ENCODE measurements around the gene SLC39A11.

SLC39A11 gene

DNA sequence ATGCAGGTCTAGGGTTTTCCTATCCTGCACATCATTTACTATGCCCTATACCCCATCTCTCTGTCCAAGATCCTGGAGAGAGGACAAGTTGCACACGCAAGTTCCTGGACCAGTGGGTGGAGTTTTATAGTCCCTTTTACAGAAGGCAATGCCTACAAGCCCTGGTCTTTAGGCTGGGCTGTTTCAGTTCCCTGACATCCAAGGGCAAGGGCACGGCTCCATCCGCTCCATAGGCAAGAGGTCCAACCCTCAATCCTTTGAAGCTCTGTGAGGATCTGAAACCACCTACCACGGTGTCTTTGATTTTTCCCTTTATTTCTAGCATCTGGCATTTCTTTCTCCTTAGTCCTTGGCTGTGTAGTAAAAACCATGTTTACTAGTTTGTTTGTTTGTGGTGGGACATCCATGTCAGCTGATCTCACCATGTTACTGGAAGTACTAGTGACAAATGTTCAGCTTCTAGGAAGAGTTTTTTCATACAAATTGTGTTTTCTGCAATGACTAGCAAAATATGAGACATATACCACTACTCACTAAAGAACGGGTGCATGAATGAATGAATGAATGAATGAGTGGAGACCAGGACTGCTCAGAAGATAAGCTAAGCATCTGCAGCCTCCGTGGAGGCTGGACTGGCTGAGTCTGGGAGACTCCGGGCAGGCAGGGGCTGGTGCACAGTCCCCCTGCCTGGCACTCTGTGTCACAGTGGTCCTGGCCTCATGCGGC, 359.4 kb downstream of the SLC39A11 start:
- H3K27me3 ChIP-seq (ENCODE audit: insufficient read depth, low read depth): no peaks in the 10 kb centered on the region
- no peak overlapping the region for H3K4me3 ChIP-seq (IDR thresholded peaks at IDR 0.05; ENCODE audit: insufficient read depth, low read depth, low read length)
- no peaks in the 10 kb centered on the region for H3K4me1 ChIP-seq (ENCODE audit: low read depth, poor library complexity, severe bottlenecking)
- no peak overlapping the region for H3K4me2 ChIP-seq
- H3K27ac ChIP-seq: no peak overlapping the region
- no peak for TF ChIP-seq CTCF (conservative IDR thresholded peaks at IDR 0.05; ENCODE audit: low read depth, low read length)
- no peaks in the 10 kb centered on the region for H3K36me3 ChIP-seq (ENCODE audit: insufficient read depth)
- no peak overlapping the region for H3K9ac ChIP-seq
- H3K79me2 ChIP-seq (ENCODE audit: insufficient read depth, low read depth): no peaks in the 10 kb centered on the region
- no peaks in the 10 kb centered on the region for H4K20me1 ChIP-seq (ENCODE audit: insufficient read depth)
- H2AFZ ChIP-seq (ENCODE audit: low read depth): no peak overlapping the region

- Histone ChIP-seq H3K9ac (no peak overlapping the region), H3K79me2 (ENCODE audit: insufficient read depth, low read depth) (no peaks in the 10 kb centered on the region), H4K20me1 (ENCODE audit: insufficient read depth) (no peaks in the 10 kb centered on the region), H3K4me2 (no peak overlapping the region), H3K4me1 (ENCODE audit: low read depth, poor library complexity, severe bottlenecking) (peaks cover 21% of the 10 kb centered on the region), H3K27me3 (ENCODE audit: insufficient read depth, low read depth) (no peaks in the 10 kb centered on the region), H3K4me3 (IDR thresholded peaks at IDR 0.05; ENCODE audit: insufficient read depth, low read depth, low read length) (no peak overlapping the region), H3K36me3 (ENCODE audit: insufficient read depth) (no peaks in the 10 kb centered on the region), H2AFZ (ENCODE audit: low read depth) (no peak overlapping the region), H3K27ac (no peak overlapping the region)
- no peak for TF ChIP-seq CTCF (conservative IDR thresholded peaks at IDR 0.05; ENCODE audit: low read depth, low read length)
These were observed 362.4 kb downstream of the SLC39A11 start for GRCh38 chr17:72730077-72730476.

DNA sequence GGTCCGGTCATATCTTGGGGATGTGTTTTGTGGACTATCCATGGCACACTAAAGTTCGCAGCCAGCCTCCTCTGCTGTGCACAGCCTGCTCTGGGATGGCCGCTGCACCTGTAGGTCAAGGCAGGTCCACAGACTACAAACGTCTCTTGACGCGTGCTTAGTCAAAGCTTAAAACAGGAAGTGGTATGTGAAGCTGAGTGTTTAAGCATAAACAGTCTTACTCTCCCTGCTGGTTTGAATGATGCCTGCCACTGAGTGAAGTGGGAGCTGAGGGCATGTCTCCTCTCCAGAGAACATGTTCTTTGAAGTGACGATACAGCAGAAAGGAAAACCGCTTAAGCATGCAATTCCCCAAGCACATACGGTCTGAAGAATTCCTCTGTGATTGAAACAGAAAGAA, 365.6 kb downstream of the SLC39A11 start:
- no peaks in the 10 kb centered on the region for H4K20me1 ChIP-seq (ENCODE audit: insufficient read depth)
- no peak for TF ChIP-seq CTCF (conservative IDR thresholded peaks at IDR 0.05; ENCODE audit: low read depth, low read length)
- no peaks in the 10 kb centered on the region for H3K79me2 ChIP-seq (ENCODE audit: insufficient read depth, low read depth)
- H3K4me2 ChIP-seq: peak overlapping the region; percentile 55
- peak overlapping the region; percentile 11; the same call in 1 of the 2 replicates for H3K9ac ChIP-seq
- peak overlapping the region; percentile 17; the same call in 1 of the 2 replicates for H2AFZ ChIP-seq (ENCODE audit: low read depth)
- H3K27me3 ChIP-seq (ENCODE audit: insufficient read depth, low read depth): no peaks in the 10 kb centered on the region
- no peak overlapping the region for H3K4me3 ChIP-seq (IDR thresholded peaks at IDR 0.05; ENCODE audit: insufficient read depth, low read depth, low read length)
- peak overlapping the region; percentile 66 for H3K27ac ChIP-seq
- H3K36me3 ChIP-seq (ENCODE audit: insufficient read depth): no peaks in the 10 kb centered on the region
- H3K4me1 ChIP-seq (ENCODE audit: low read depth, poor library complexity, severe bottlenecking): peaks cover 21% of the 10 kb centered on the region

GRCh38 chr17:72725433-72726068, 366.9 kb downstream of the SLC39A11 start:
- Histone ChIP-seq H3K4me2 (no peak overlapping the region), H3K27me3 (ENCODE audit: insufficient read depth, low read depth) (no peaks in the 10 kb centered on the region), H3K79me2 (ENCODE audit: insufficient read depth, low read depth) (no peaks in the 10 kb centered on the region), H3K27ac (no peak overlapping the region), H3K4me1 (ENCODE audit: low read depth, poor library complexity, severe bottlenecking) (peaks cover 21% of the 10 kb centered on the region), H3K4me3 (IDR thresholded peaks at IDR 0.05; ENCODE audit: insufficient read depth, low read depth, low read length) (no peak overlapping the region), H3K9ac (no peak overlapping the region), H2AFZ (ENCODE audit: low read depth) (no peak overlapping the region), H4K20me1 (ENCODE audit: insufficient read depth) (no peaks in the 10 kb centered on the region), H3K36me3 (ENCODE audit: insufficient read depth) (no peaks in the 10 kb centered on the region)
- TF ChIP-seq CTCF (conservative IDR thresholded peaks at IDR 0.05; ENCODE audit: low read depth, low read length): peak; percentile 97
